Hepatocyte (in vitro differentiated cells): Measurements from ENCODE around the gene ZNF280D. TPM values are rescaled to one million over a fixed set of nuclear protein-coding genes. Genes with fewer than 3 reads are reported as not detected.

Source experiments
- DNase-seq: peaks from one replicate; pipeline ENCODE4 v3.0.0-alpha.2; 2016; ENCODE audit warnings: low spot score
- H2AFZ ChIP-seq: fragments of 200-600 bp; sonication (generic); 2 replicates; pipeline ENCODE4 v1.6.0; 2016; ENCODE audit warnings: antibody characterized with exemption, mild to moderate bottlenecking
- H3K27ac ChIP-seq: fragments of 200-600 bp; sonication (generic); 2 replicates; pipeline ENCODE4 v1.5.1; 2016; ENCODE audit warnings: mild to moderate bottlenecking
- H3K27me3 ChIP-seq: fragments of 200-600 bp; sonication (generic); 2 replicates; pipeline ENCODE4 v1.6.1; 2016
- H3K36me3 ChIP-seq: fragments of 200-600 bp; sonication (generic); replicated peaks from 2 replicates; pipeline ENCODE4 v1.5.1; 2016; ENCODE audit warnings: low read depth; ENCODE audit not compliant: insufficient read depth
- H3K4me1 ChIP-seq: fragments of 200-600 bp; sonication (generic); 2 replicates; pipeline ENCODE4 v1.5.1; 2016; ENCODE audit warnings: mild to moderate bottlenecking, moderate library complexity; ENCODE audit not compliant: insufficient read depth
- H3K4me2 ChIP-seq: fragments of 200-600 bp; sonication (generic); 2 replicates; pipeline ENCODE4 v1.6.0; 2016
- H3K4me3 ChIP-seq: fragments of 200-600 bp; sonication (generic); 2 replicates; pipeline ENCODE4 v1.5.1; 2016; ENCODE audit warnings: mild to moderate bottlenecking
- H3K79me2 ChIP-seq: fragments of 200-600 bp; sonication (generic); 2 replicates; pipeline ENCODE4 v1.6.0; 2017; ENCODE audit warnings: mild to moderate bottlenecking
- H3K9me2 ChIP-seq: fragments of 200-600 bp; sonication (generic); replicated peaks from 2 replicates; pipeline ENCODE4 v1.6.0; 2017; ENCODE audit warnings: mild to moderate bottlenecking; ENCODE audit not compliant: insufficient read depth
- H3K9me3 ChIP-seq: fragments of 200-600 bp; sonication (generic); 2 replicates; pipeline ENCODE4 v1.5.1; 2016; ENCODE audit warnings: low read depth, mild to moderate bottlenecking
- H4K20me1 ChIP-seq: fragments of 200-600 bp; sonication (generic); 2 replicates; pipeline ENCODE4 v1.6.0; 2016; ENCODE audit warnings: mild to moderate bottlenecking; ENCODE audit not compliant: insufficient read depth, poor library complexity, severe bottlenecking
- CTCF ChIP-seq: fragments of 200-600 bp; sonication (generic); IDR thresholded peaks from 2 replicates; pipeline ENCODE4 v1.5.1; 2016; ENCODE audit warnings: antibody characterized with exemption, mild to moderate bottlenecking; ENCODE audit not compliant: poor library complexity
- EZH2 ChIP-seq: fragments of 200-600 bp; sonication (generic); IDR thresholded peaks from 2 replicates; pipeline ENCODE4 v1.6.1; 2016; ENCODE audit warnings: antibody characterized with exemption, mild to moderate bottlenecking, borderline replicate concordance
- EZH2phosphoT487 ChIP-seq: fragments of 200-600 bp; sonication (generic); IDR thresholded peaks from one replicate; pipeline ENCODE4 v1.6.1; 2018; ENCODE audit warnings: antibody characterized with exemption, mild to moderate bottlenecking, low read depth, moderate library complexity; ENCODE audit not compliant: unreplicated experiment, severe bottlenecking
- WGBS: methylation state at CpG from one replicate; pipeline ENCODE4 v1.1.6; 2016; ENCODE audit warnings: low lambda C conversion rate; ENCODE audit errors: missing lambda C conversion rate; 5-methylcytosine and 5-hydroxymethylcytosine counted together
- polyA plus RNA-seq: library from polyadenylated mRNA; unstranded; fragments of >200 nt; fragmentation: Nextera tagmentation; extraction: Ambion mirVana; gene quantifications from 2 replicates; pipeline ENCODE4 v1.2.1, GENCODE V29; 2016
- total RNA-seq: library from RNA; depleted of rRNA; stranded (reverse); fragments of >200 nt; gene quantifications from 2 replicates; pipeline ENCODE4 v1.2.3, GENCODE V29; 2014

The ZNF280D gene
- total and polyA plus RNA-seq, 2 experiments from 2014 or later, result 0.54 to 0.87 TPM

DNA sequence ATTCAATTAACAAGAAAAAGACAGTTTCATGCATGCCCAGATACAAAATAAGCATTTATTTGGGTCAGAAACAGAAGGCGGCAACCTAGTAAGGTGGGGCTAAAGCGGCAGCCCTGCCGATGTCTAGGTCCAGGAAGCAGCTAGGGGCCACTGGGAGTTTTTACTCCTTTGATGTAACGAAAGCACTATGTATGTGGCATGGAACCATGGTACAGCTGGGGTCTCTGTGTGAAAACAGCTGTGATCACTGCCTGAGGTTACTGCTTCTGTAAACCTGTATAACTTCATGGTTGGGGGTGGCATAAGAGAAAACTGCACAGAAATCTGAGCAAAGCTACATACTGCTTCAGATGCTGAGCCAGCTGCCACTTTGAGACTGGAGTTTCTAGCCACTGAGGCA lies 119.5 kb downstream of the ZNF280D start:
- Histone ChIP-seq H3K79me2 (no peaks in the 10 kb centered on the region), H3K4me1 (no peaks in the 10 kb centered on the region), H3K4me3 (no peak overlapping the region), H2AFZ (no peak overlapping the region), H3K27me3 (no peaks in the 10 kb centered on the region), H3K27ac (no peak overlapping the region), H3K9me3 (no peaks in the 10 kb centered on the region), H3K36me3 (no peaks in the 10 kb centered on the region), H3K4me2 (no peak overlapping the region), H4K20me1 (no peaks in the 10 kb centered on the region), H3K9me2 (no peaks in the 10 kb centered on the region)
- WGBS, result 78% methylated on average over 4 of the region's 4 CpGs
- TF ChIP-seq EZH2 (no peak), EZH2phosphoT487 (no peak), CTCF (no peak)
- no peak for DNase-seq

DNA sequence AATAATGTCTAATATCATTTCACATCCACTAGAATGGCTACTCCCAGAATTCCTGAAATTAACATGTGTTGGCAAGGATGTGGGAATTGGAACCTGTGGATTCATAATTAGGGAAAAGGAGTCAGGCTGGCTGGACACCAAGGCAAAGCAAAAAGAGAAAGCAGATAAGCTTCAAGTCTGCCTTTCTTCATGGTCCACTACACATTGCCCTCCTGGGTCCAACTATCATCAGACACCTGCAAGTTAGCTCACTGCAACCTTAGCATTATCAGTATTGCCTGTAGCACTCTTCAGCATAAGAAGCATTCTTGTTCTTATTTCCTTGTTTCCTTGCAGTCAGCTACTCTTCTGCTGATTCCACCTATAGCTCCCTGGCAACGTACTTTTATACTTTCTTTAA lies 124.3 kb downstream of the ZNF280D start:
- Histone ChIP-seq H3K4me2 (no peak overlapping the region), H4K20me1 (no peaks in the 10 kb centered on the region), H3K36me3 (no peaks in the 10 kb centered on the region), H3K27me3 (no peaks in the 10 kb centered on the region), H3K4me3 (no peak overlapping the region), H3K9me2 (no peaks in the 10 kb centered on the region), H3K27ac (no peak overlapping the region), H3K4me1 (no peaks in the 10 kb centered on the region), H3K9me3 (no peaks in the 10 kb centered on the region), H3K79me2 (no peaks in the 10 kb centered on the region), H2AFZ (no peak overlapping the region)
- DNase-seq, result no peak
- 65% methylated on average over 1 of the region's 1 CpG for WGBS
- TF ChIP-seq EZH2phosphoT487, result no peak
- no peak for TF ChIP-seq CTCF
- TF ChIP-seq EZH2, result no peak

DNA sequence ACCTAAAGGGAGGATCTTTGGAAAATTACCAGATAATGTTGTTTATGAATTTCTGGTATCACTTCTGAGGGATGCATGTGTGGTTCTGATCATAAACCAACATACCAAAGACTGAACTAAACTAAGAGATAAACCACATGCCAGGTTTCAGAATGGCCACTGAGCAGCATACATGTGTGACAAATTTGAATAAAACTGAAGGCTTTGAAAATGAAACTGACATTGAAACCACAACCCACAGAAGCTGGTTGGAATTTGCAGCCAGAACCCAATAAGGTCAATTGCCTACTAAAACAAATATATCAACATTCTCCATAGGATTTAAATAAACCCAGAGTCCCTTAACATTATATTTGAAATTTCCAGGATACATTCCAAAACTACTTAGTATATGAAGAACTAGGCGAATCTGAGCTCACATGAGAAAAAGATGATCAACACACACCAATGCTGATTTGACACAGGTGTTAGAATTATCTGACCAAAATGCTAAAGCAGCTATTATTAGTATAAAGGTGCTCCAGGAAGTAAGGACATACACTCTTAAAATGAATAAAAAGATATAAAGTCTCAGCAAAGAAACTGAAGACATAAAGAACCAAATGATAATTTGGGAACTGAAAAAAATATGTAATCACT lies 125.0 kb downstream of the ZNF280D start:
- H3K36me3 ChIP-seq, result no peaks in the 10 kb centered on the region
- H3K4me1 ChIP-seq, result no peaks in the 10 kb centered on the region
- no peak overlapping the region for H3K27ac ChIP-seq
- H3K79me2 ChIP-seq, result no peaks in the 10 kb centered on the region
- no peaks in the 10 kb centered on the region for H4K20me1 ChIP-seq
- H3K27me3 ChIP-seq, result no peaks in the 10 kb centered on the region
- no peaks in the 10 kb centered on the region for H3K9me2 ChIP-seq
- TF ChIP-seq EZH2 (no peak), EZH2phosphoT487 (no peak), CTCF (no peak)
- no peaks in the 10 kb centered on the region for H3K9me3 ChIP-seq
- no peak for DNase-seq
- H2AFZ ChIP-seq, result no peak overlapping the region
- H3K4me3 ChIP-seq, result no peak overlapping the region
- H3K4me2 ChIP-seq, result no peak overlapping the region
- 77% methylated on average over 1 of the region's 1 CpG for WGBS
